Activated CD8-positive, alpha-beta memory T cell treated with anti-CD3 and anti-CD28 coated beads, Interleukin-2, amount 50 U/mL, for 24 hours (primary cell): ENCODE measurements around the gene CNIH1.
"Not testable (repeated sequence)": the region's sequence is repeated elsewhere in the genome, so short reads cannot be mapped to it uniquely, and the experiment has no call there.

Experiments used
- DNase-seq: peaks from one replicate; pipeline ENCODE4 v3.0.0-alpha.2; 2020; ENCODE audit errors: extremely low read depth

CNIH1 gene

DNA sequence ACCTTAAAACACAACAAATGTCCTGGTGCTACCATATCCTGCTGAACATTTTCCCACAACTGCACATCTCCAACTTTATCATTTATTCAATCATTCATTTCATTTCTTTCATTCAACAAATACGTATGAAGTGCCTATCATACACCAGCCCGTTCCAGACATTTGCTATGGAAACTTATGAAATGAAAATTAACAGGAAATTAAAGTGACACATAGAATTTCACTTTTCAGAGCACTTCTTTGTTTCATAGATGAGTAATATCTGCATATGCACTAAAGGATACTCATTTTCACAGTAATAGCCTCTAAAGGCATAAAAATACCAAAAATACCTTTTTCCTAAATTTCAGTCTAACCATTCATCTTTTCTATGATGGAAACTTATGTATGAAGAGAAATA is 12.6 kb downstream of the CNIH1 start:
- DNase-seq: no peak

- DNase-seq: no peak
These were observed 13.3 kb downstream of the CNIH1 start for GRCh38 chr14:54427871-54428270.

DNA sequence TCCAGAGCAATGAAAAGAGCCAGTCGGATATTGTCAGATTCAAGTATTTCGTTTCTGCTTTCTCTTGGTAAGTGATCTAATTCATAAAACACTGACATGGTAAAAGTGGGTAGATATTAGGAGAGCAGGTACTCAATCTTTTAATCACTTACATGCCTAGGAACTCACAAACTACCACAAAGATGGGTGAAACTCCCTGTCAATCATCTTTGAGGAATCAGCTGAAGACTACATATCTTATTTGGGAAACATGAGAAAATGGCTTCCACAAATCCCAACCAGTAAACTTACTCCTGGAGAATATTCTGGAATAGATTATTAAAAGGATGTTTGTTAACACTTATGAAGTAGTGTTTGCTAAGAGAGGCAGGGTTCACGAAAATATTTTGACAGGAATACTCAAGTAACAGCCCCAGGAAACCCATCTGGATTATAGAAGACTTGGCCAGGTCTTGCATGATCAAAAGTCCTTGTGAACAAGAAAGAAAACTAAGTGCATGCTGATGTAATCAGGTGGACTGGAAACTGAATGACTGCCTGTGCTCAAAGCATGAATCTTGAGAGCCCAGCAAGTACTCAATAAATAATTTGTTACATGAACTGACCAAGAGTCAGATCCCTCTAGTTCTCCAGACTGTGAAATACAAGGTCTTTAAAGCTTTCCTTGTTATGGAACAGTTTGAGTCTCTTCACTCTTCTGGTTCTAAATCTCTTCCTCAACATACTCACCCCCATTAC is 15.5 kb downstream of the CNIH1 start:
- no peak for DNase-seq

DNA sequence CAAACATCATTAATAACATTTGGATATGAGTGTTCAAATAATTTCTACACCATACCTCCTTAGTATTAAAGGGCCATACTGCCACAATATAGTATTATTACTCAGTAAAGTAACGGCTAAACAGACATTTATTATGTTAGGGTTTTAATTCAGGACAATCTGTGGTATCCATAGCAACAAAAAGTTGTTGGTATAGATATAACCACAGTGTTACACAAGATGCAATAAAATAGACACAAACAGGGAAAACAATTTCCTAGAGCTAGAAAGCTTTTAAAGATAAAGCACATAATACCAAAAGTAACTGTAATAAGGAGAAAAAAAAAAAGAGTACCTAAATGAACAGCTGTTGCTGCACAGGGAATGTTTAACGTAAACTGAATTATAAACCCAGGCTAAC is 16.1 kb downstream of the CNIH1 start:
- no peak for DNase-seq

DNA sequence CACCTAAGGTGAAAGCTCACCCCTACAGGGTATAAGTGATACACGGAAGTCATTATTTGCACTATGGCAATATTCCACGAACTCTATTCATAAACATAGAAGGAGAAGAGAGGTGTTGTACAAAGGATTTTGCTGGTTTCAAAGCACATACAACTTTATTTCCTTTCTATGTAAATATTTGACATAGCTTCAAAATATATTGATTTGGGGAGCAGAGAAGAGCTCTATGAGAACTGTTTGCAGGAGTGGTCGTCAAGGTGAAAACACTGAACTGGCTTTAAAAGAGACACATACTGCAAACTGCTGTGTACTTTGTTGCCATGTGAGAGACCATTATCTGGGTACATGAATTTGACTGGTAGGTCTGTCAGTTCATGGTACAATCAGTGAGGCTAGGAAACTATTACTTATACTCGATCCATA is 16.7 kb downstream of the CNIH1 start:
- DNase-seq: no peak

- no peak for DNase-seq
These were observed 17.2 kb downstream of the CNIH1 start for GRCh38 chr14:54423991-54424390.

DNA sequence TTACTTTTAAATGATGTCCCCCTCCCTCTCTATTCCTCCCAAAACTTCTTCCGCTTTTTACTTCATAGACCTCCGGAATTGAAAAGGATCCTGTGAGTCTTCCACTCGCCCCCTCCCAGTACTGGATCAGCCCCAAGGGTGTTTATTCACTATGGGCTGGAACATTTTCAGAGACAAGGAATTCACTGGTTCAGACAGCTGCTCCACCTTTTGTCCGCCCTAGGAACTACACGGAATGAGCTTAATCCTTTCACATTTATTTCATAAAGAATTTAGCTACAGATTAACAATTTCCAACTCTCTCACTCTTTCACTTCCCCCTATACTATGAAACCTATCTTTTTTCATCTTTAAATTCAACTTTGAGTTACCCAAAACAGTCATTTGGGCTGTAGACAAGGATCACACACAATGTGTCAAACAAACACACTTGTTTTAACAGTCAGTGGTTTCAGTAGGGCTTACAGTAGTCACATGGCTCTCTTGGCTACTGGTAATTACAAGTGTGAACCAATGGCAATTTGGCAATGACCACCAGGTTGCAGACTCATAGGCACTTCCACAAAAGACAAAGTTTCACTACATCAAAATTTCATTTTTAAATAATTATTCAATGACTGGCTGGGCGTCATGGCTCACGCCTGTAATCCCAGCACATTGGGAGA is 20.6 kb downstream of the CNIH1 start:
- DNase-seq: no peak

- no peak for DNase-seq
These were observed 29.8 kb downstream of the CNIH1 start for GRCh38 chr14:54411371-54411770.

- DNase-seq: no peak
These were observed 31.0 kb downstream of the CNIH1 start for GRCh38 chr14:54410215-54410614.

- DNase-seq: not testable (repeated sequence)
These were observed 37.7 kb downstream of the CNIH1 start for GRCh38 chr14:54403401-54404005.

DNA sequence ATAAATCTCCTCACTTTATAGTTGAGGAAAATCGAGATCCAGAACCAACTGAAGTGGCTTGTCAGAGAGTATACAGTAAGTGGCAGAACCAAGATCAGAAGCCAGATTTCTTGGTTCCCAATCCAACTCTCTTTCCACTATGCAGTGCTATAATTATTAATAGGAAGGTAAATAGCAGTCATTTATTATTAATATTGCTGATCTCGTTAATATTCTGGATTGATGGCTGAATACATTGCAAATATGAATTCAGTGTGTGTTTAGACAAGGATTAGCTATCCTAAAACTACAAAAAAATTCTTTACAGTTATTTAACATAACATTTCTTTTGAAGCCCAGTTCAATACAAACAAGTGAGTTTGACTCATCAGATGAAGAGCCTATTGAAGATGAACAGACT is 41.6 kb downstream of the CNIH1 start:
- no peak for DNase-seq

DNA sequence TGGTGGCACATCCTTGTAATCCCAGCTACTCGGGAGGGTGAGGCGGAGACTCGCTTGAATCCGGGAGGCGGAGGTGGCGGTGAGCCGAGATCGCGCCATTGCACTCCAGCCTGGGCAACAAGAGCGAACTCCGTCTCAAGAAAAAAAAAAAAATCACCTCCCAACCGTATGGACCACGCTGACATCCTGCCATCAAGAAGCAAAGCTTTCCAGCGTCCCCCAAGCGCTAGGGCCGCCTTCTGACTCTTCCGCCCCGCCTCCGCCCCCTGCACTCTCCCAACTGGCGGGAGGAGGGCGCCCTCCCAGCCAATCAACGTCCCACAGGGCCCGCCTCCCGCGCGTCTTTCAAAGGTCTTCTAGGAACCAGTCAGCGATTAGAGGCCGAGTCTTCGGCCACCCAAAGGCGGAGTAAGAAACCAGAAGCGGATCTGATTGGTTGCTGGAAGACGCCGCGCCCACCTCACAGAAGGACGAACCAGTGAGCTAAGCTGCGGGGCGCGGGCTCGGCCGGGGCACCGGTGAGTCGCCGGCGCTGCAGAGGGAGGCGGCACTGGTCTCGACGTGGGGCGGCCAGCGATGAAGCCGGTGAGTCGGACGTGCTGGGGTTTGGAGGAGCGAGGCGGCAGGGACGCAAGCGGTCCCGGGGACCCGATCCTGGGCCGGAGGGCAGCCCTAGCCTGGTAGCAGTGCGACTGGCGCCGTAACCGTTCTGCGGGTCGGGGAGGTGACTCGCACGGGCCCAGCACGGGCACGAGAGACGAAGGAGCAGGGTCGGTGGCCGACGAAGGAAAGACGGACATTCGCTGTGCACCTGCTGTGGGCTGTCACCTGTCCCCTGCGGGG is 44.5 kb downstream of the CNIH1 start, which contains the start of gene CDKN3:
Gene CDKN3, plus strand, starts transcription at position 515 of the 843 bp plus-strand sequence. Its CDS starts 62 bp downstream, at position 577.
- peak; percentile 93 for DNase-seq

GRCh38 chr14:54396183-54396492 is 45.0 kb downstream of the CNIH1 start:
- no peak for DNase-seq

DNA sequence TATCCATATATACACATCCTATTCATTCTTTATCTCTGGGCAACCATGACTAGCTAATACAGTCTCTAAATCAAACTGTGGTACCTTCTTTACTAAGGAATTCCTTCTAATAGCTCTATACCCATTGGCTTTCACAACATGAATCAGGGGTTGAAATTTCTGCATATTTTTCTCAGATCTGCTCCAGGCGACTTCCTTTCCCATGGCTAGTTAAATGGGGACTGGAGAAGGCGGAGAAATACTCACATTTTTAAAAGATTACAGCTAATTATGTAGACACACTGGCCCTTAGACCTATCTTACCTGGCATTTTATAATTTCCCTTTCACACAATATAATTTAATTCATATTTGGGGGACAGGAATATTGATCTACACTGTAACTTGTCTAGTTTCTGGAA is 45.5 kb downstream of the CNIH1 start:
- DNase-seq: no peak

DNA sequence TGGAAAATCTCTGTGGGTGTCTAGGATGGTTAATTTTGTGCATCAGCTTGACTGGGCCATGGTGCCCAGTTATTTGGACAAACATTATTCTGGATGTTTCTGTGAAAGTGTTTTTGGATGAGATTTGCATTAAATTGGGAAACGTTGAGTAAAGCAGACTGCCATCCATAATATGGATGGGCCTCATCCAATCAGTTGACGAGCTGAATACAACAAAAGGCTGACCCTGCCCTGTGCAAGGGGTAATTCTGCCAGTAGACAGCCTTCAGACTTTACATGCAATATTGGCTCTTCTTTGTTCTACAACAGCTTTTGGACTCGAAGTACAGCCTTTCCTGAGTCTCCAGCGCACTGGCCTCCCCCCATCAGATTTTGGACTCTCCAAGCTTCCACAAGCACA is 45.9 kb downstream of the CNIH1 start:
- DNase-seq: no peak

- no peak for DNase-seq
These were observed 46.6 kb downstream of the CNIH1 start for GRCh38 chr14:54394596-54394995.

DNA sequence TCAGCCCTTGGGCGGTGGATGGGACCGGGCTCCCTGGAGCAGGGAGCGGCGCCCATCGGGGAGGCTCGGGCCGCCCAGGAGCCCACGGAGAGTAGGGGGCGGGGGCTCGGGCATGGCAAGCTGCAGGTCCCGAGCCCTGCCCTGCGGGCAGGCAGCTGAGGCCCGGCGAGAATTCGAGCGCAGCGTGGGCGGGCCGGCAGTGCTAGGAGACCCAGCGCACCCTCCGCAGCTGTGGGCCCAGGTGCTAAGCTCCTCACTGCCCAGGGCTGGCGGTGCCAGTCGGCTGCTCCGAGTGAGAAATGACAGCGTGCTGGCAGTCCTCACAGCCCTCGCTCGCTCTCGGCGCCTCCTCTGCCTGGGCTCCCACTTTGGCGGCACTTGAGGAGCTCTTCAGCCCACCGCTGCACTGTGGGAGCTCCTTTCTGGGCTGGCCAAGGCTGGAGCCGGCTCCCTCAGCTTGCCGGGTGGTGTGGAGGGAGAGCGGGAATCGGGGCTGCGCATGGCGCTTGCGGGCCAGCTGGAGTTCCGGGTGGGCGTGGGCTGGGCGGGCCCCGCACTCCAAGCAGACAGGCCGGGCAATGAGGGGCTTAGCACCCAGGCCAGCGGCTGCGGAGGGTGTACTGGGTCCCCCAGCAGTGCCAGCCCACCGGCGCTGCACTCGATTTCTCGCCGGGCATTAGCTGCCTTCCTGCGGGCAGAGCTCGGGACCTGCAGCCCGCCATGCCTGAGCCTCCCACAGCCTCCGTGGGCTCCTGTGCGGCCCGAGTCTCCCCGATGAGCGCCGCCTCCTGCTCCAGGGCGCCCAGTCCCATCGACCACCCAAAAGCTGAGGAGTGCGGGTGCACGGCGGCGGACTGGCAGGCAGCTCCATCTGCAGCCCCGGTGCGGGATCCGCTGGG is 47.9 kb downstream of the CNIH1 start:
- DNase-seq: not testable (repeated sequence)

DNA sequence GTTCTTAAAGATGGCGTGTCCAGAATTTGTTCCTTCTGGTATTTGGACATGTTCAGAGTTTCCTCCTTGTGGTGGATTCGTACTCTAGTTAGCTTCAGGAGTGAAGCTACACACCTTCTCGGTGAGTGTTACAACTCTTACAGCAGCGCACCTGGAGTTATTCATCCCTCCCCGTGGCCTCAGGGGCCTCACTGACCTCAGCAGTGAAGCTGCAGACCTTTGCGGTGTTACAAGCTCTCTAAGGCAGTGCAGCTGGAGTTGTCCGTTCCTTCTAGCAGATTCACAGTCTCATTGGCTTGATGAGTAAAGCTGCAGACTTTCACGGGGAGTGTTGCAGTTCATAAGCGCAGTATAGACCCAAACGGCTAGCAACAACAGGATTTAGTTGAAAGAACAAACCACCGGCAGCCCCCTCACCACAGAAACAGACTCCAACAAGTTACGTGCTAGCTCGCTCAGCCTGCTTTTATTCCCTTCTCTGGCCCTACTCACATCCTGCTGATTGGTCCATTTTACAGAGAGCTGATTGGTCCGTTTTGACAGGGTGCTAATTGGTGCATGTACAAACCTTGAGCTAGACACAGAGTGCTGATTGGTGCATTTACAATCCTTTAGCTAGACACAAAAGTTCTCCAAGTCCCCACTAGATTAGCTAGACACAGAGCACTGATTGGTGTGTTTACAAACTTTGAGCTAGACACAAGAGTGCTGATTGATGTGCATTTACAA is 48.9 kb downstream of the CNIH1 start:
- no peak for DNase-seq

DNA sequence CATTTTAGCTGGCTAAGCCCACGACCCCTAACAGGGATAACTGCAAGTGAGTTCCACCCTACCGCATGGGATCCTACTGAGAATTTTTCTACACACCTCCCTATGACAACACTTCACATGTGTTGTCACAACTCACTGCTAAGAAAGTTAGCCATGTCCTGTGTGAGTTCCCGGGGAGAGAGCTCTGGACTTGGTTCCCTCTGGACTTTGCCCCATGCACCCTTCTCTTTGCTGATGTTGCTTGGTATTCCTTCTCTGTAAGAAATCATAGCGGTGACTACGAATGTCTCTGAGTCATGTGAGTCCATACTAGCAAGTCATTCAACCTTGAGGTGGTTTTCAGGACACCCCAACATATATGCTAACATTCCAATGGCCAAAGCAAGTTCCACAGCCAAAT is 53.8 kb downstream of the CNIH1 start:
- DNase-seq: no peak

DNA sequence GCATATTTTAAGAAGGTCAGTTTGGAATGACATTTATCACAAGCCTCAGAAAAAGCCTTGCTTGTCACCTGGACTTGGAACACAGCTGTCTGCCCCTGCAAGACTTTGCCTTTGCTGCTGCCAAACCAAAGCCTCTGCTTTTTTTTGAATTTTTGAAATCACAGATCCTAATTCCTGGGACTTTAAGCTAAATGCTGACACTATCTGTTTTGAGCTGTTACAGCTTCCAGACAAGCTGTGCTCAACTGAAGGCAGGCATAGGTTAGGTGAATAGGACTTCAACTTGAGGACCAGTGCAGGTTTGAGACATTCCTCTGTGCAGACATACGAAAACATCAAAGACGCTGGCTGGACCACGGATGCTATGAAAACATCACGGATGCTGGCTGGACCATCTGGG is 55.6 kb downstream of the CNIH1 start:
- DNase-seq: no peak

DNA sequence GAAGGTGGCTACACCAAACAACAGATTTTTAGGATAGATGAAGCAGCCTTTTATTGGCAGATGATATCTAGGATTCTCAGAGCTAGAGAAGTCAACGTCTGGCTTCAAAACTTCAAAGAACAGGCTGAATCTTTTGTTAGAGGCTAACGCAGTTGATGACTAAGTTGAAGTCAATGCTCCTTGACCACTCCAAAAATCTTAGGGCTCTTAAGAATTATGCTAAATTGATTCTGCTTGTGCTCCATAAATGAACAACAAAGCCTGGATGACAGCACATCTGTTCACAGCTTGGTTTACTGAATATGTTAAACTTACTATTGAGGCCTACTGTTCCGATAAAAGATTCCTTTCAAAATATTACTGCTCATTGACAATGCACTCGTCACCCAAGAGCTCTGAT is 57.3 kb downstream of the CNIH1 start:
- no peak for DNase-seq
